Activated CD4-positive, CD25-positive, alpha-beta regulatory T cell treated with anti-CD3 and anti-CD28 coated beads, Interleukin-2, amount 50 U/mL, for 72 hours (primary cell): ENCODE results near the gene DGCR2.

Source experiments
- DNase-seq: peaks from one replicate; pipeline ENCODE4 v3.0.0; 2021

The DGCR2 gene

GRCh38 chr22:19143967-19144400, 21.8 kb upstream of the DGCR2 start:
- no peak for DNase-seq

GRCh38 chr22:19143212-19143611, 21.0 kb upstream of the DGCR2 start:
- DNase-seq: no peak

- DNase-seq: no peak
Measured at GRCh38 chr22:19142394-19142793, 20.2 kb upstream of the DGCR2 start.

- DNase-seq: no peak
Measured at GRCh38 chr22:19139974-19140373, 17.8 kb upstream of the DGCR2 start.

- DNase-seq: no peak
Measured at GRCh38 chr22:19139001-19139356, 16.8 kb upstream of the DGCR2 start.

GRCh38 chr22:19138217-19139000, 16.2 kb upstream of the DGCR2 start:
- DNase-seq: no peak

- DNase-seq: no peak
Measured at GRCh38 chr22:19137384-19138216, 15.4 kb upstream of the DGCR2 start.

GRCh38 chr22:19136915-19137314, 14.7 kb upstream of the DGCR2 start:
- DNase-seq: no peak

- no peak for DNase-seq
Measured at GRCh38 chr22:19134874-19135273, 12.7 kb upstream of the DGCR2 start.

- DNase-seq: no peak
Measured at GRCh38 chr22:19134176-19134831, 12.1 kb upstream of the DGCR2 start.

- DNase-seq: no peak
Measured at GRCh38 chr22:19133561-19133960, 11.3 kb upstream of the DGCR2 start.

- DNase-seq: no peak
Measured at GRCh38 chr22:19132693-19133400, 10.6 kb upstream of the DGCR2 start.

GRCh38 chr22:19132153-19132552, 9.9 kb upstream of the DGCR2 start:
- DNase-seq: no peak

- DNase-seq: no peak
Measured at GRCh38 chr22:19131685-19132015, 9.4 kb upstream of the DGCR2 start.

- DNase-seq: no peak
Measured at GRCh38 chr22:19130959-19131684, 8.9 kb upstream of the DGCR2 start, which contains the start of gene TSSK2. Gene TSSK2, plus strand, starts transcription at chr22:19131308. Its CDS starts 92 bp downstream, at chr22:19131400.

GRCh38 chr22:19129871-19130270, 7.7 kb upstream of the DGCR2 start:
- DNase-seq: no peak

- DNase-seq: no peak
Measured at GRCh38 chr22:19128946-19129727, 6.9 kb upstream of the DGCR2 start.

- DNase-seq: no peak
Measured at GRCh38 chr22:19128009-19128401, 5.8 kb upstream of the DGCR2 start.

- DNase-seq: no peak
Measured at GRCh38 chr22:19127329-19128008, 5.3 kb upstream of the DGCR2 start.

- DNase-seq: no peak
Measured at GRCh38 chr22:19126309-19127273, 4.4 kb upstream of the DGCR2 start.
